Uterus (tissue), 2 donors: ENCODE measurements around the gene TRIM10.

ENCODE experiments used
- POLR2A ChIP-seq, 2 donors: fragments of 450-650 bp; IDR thresholded peaks; one replicate each; pipeline ENCODE4 v1.6.1; 2016; ENCODE audit warnings: antibody characterized with exemption in 2 of 2, mild to moderate bottlenecking in 1 of 2, moderate library complexity in 1 of 2
- TF ChIP-seq, protein P1 (sequence below), 4 experiments: fragments of 200-600 bp in 2 of 4; fragments of 450-650 bp in 2 of 4; sonication (generic) in 2 of 4; IDR thresholded peaks; one replicate each; pipeline ENCODE4 v1.5.1; 2016 to 2019; ENCODE audit warnings: antibody characterized with exemption in 4 of 4, mild to moderate bottlenecking in 2 of 4, moderate library complexity in 1 of 4

DNA sequence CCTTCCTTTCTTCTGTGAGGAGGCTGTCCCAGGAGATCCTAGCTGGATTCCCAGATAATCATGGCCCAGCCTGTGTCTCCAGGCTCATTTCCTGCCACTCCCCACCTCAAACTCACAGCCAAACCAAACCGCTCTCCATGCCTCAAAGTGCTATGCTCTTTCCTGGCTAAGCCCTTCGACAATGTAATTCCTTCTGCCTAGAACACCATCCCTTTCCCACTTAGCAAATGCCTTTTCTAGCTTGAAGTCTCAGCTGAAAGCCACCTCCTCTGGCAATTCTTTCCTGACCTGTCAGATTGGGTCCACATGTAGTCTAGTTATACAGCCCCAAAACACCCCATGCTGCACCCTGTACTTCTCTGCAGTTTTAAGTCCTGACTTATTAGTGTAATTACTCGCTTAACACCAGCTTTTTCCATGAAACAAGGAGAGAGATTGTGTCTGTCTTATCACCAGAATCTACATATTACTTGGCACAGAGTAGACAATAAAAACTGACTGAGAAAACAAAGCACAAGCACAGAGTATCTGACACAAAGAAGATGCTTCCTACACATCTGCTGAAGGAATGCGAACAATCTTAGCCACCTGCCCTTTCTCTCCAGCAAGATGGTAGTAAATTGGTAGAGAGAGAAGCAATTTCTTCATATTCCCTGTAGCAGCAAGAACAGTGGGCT is 46.7 kb upstream of the TRIM10 start:
- no peak for TF ChIP-seq POLR2A (IDR thresholded peaks at IDR 0.05)
- TF ChIP-seq, protein P1, sequence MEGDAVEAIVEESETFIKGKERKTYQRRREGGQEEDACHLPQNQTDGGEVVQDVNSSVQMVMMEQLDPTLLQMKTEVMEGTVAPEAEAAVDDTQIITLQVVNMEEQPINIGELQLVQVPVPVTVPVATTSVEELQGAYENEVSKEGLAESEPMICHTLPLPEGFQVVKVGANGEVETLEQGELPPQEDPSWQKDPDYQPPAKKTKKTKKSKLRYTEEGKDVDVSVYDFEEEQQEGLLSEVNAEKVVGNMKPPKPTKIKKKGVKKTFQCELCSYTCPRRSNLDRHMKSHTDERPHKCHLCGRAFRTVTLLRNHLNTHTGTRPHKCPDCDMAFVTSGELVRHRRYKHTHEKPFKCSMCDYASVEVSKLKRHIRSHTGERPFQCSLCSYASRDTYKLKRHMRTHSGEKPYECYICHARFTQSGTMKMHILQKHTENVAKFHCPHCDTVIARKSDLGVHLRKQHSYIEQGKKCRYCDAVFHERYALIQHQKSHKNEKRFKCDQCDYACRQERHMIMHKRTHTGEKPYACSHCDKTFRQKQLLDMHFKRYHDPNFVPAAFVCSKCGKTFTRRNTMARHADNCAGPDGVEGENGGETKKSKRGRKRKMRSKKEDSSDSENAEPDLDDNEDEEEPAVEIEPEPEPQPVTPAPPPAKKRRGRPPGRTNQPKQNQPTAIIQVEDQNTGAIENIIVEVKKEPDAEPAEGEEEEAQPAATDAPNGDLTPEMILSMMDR (IDR thresholded peaks at IDR 0.05) = no peak
